ENCODE results near the gene CPPED1. TPM values are rescaled to one million over a fixed set of nuclear protein-coding genes. Genes with fewer than 3 reads are reported as not detected.

The CPPED1 gene
- total RNA-seq, result 1.6 and 1.9 TPM in 2 replicates

GRCh38 chr16:12803203-12804093 lies at the start of gene CPPED1:
TSS of gene CPPED1 (minus strand) at chr16:12803887. CDS start at chr16:12803776, 111 bp downstream.

Other genes starting within 250 kb of the CPPED1 start
- not detected in 2 replicates for gene SHISA9, start 97.7 kb upstream of the CPPED1 start, total RNA-seq